HG03280 (cell line): ENCODE measurements around the gene ARF1.

Experiments
- ATAC-seq: cut with Tn5 transposase; IDR thresholded peaks from one replicate; pipeline ENCODE4 v1.9.1; 2021; ENCODE audit warnings: mild to moderate bottlenecking, moderate library complexity; ENCODE audit not compliant: unreplicated experiment

Gene ARF1

GRCh38 chr1:228068359-228068758 lies 14.1 kb upstream of the ARF1 start:
- ATAC-seq: no peak

GRCh38 chr1:228070173-228070572 lies 12.3 kb upstream of the ARF1 start:
- ATAC-seq: no peak

GRCh38 chr1:228070851-228071250 lies 11.7 kb upstream of the ARF1 start:
- no peak for ATAC-seq

- no peak for ATAC-seq
These were observed 10.5 kb upstream of the ARF1 start for GRCh38 chr1:228071839-228072657.

- ATAC-seq: no peak
These were observed 9.9 kb upstream of the ARF1 start for GRCh38 chr1:228072658-228073043.

- ATAC-seq: no peak
These were observed 9.2 kb upstream of the ARF1 start for GRCh38 chr1:228073061-228073856.

GRCh38 chr1:228073857-228074545 lies 8.5 kb upstream of the ARF1 start:
- no peak for ATAC-seq

GRCh38 chr1:228074954-228075730 lies 7.4 kb upstream of the ARF1 start:
- no peak for ATAC-seq

- no peak for ATAC-seq
These were observed 6.7 kb upstream of the ARF1 start for GRCh38 chr1:228075801-228076271.

GRCh38 chr1:228076796-228077430 lies 5.6 kb upstream of the ARF1 start:
- no peak for ATAC-seq

- no peak for ATAC-seq
These were observed 4.8 kb upstream of the ARF1 start for GRCh38 chr1:228077565-228078330.

- ATAC-seq: no peak
These were observed 3.5 kb upstream of the ARF1 start for GRCh38 chr1:228079013-228079412.

- no peak for ATAC-seq
These were observed 2.8 kb upstream of the ARF1 start for GRCh38 chr1:228079601-228080263.

GRCh38 chr1:228081144-228081543 lies 1.4 kb upstream of the ARF1 start:
- ATAC-seq: no peak

GRCh38 chr1:228081578-228082213 lies 812 bp upstream of the ARF1 start:
- ATAC-seq: peak; percentile 4

- ATAC-seq: peak; percentile 29
These were observed 686 bp downstream of the ARF1 start for GRCh38 chr1:228082918-228083870.

- ATAC-seq: no peak
These were observed 1.4 kb downstream of the ARF1 start for GRCh38 chr1:228083871-228084278.
